ENCODE results near the gene HECTD3.

GRCh38 chr1:45016767-45017166, 5.6 kb upstream of the HECTD3 start:
- no peak for TF ChIP-seq CTCF (conservative IDR thresholded peaks at IDR 0.05; ENCODE audit: low read depth, low read length)
- TF ChIP-seq EZH2 (IDR thresholded peaks at IDR 0.05; ENCODE audit: borderline replicate concordance, low read depth, low read length, poor library complexity, severe bottlenecking): no peak

Data from A673 (cell line).